ENCODE measurements around the gene ARHGAP6.

The ARHGAP6 gene

GRCh38 chrX:11421805-11422524 lies 243.8 kb downstream of the ARHGAP6 start:
- DNase-seq: no peak

- no peak for DNase-seq
These were observed 244.9 kb downstream of the ARHGAP6 start for GRCh38 chrX:11420851-11421250.

- no peak for DNase-seq
These were observed 246.6 kb downstream of the ARHGAP6 start for GRCh38 chrX:11419102-11419501.

GRCh38 chrX:11416600-11416999 lies 249.1 kb downstream of the ARHGAP6 start:
- DNase-seq: no peak

GRCh38 chrX:11414091-11414490 lies 251.6 kb downstream of the ARHGAP6 start:
- no peak for DNase-seq

GRCh38 chrX:11412715-11413623 lies 252.8 kb downstream of the ARHGAP6 start:
- no peak for DNase-seq

GRCh38 chrX:11409957-11410356 lies 255.8 kb downstream of the ARHGAP6 start:
- DNase-seq: no peak

- DNase-seq: no peak
These were observed 256.9 kb downstream of the ARHGAP6 start for GRCh38 chrX:11408783-11409182.

- DNase-seq: no peak
These were observed 257.7 kb downstream of the ARHGAP6 start for GRCh38 chrX:11408109-11408405.

- DNase-seq: no peak
These were observed 258.2 kb downstream of the ARHGAP6 start for GRCh38 chrX:11407331-11408108.

GRCh38 chrX:11406109-11406765 lies 259.5 kb downstream of the ARHGAP6 start:
- DNase-seq: no peak

GRCh38 chrX:11403631-11404030 lies 262.1 kb downstream of the ARHGAP6 start:
- DNase-seq: no peak

GRCh38 chrX:11401966-11402365 lies 263.8 kb downstream of the ARHGAP6 start:
- DNase-seq: no peak

- no peak for DNase-seq
These were observed 266.1 kb downstream of the ARHGAP6 start for GRCh38 chrX:11399489-11400094.

GRCh38 chrX:11398785-11399184 lies 266.9 kb downstream of the ARHGAP6 start:
- DNase-seq: no peak

- no peak for DNase-seq
These were observed 267.6 kb downstream of the ARHGAP6 start for GRCh38 chrX:11398139-11398538.

- DNase-seq: no peak
These were observed 268.0 kb downstream of the ARHGAP6 start for GRCh38 chrX:11397680-11398079.

GRCh38 chrX:11395859-11396258 lies 269.9 kb downstream of the ARHGAP6 start:
- DNase-seq: no peak

- DNase-seq: no peak
These were observed 271.6 kb downstream of the ARHGAP6 start for GRCh38 chrX:11393949-11394654.

- no peak for DNase-seq
These were observed 278.9 kb downstream of the ARHGAP6 start for GRCh38 chrX:11386812-11387211.

GRCh38 chrX:11386001-11386523 lies 279.7 kb downstream of the ARHGAP6 start:
- DNase-seq: no peak

- no peak for DNase-seq
These were observed 282.8 kb downstream of the ARHGAP6 start for GRCh38 chrX:11382930-11383329.
